Stimulated activated CD4-positive, alpha-beta T cell treated with anti-CD3 and anti-CD28 coated beads, Interleukin-15, amount 100 ng/mL, for 24 hours (primary cell): ENCODE data around the gene DIP2C.
"Not testable (repeated sequence)": the region's sequence is repeated elsewhere in the genome, so short reads cannot be mapped to it uniquely, and the experiment has no call there.

ENCODE experiments used
- DNase-seq: peaks from one replicate; pipeline ENCODE4 v3.0.0-alpha.2; 2020

DIP2C gene

DNA sequence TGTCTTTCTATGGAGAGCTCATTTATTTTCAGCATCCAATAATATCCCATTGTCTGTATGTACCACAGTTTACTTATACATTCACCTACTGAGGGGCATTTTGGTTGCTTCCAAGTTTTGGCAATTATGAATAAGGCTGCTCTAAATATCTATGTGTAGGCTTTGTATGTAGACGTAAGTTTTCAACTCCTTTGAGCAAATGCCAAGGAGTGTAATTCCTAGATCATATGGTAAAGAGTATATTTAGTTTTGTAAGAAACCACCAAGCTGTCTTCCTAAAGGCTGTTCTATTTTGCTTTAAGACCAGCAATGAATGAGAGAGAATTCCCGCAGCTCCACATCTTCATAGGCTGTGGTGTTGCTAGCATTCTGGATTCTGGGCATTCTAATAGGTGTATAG, 259.8 kb downstream of the DIP2C start:
- no peak for DNase-seq

DNA sequence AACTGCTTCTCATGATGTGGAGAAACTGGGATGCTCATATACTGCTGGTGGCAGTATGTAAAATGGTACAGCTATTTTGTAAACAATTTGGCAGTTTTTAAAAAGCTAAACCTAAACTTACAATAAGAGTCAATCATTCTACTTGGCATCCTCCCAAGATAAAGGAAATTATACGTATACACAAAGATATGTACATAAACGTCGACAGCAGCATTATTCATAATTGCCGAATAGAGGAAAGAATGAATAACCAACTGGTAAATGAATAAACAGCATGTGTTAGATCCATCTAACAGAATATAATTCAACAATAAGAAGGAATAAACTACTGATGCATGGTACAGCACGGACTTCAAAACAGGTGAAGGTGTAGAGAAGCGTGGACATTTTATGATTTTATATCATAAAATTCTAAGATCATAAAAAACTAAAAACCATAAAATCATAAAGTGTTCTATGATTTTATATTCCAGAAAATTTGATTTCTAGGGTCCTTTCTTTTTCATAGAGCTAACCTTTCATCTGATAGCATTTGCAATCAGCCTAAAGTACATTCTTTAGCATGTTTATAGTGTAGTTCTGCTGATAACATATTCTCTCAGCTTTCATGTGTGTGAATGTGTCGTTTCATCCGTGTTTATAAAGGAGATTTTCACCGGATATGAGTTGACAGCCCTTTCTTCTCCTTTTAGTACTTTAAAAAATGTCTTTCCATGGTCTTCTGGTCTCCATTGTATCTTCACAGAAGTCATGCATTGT, 261.5 kb downstream of the DIP2C start:
- DNase-seq, result no peak

DNA sequence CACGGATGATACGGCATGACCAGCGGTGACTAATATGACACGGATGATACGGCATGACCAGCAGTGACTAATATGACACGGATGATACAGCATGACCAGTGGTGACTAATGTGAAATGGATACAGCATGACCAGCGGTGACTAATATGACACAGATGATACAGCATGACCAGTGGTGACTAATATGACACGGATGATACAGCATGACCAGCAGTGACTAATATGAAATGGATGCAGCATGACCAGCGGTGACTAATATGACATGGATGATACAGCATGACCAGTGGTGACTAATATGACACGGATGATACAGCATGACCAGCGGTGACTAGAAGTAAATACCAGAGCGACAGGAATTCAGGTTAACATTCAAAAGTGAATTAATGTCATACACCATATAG, 264.1 kb downstream of the DIP2C start:
- DNase-seq, result peak; percentile 9

DNA sequence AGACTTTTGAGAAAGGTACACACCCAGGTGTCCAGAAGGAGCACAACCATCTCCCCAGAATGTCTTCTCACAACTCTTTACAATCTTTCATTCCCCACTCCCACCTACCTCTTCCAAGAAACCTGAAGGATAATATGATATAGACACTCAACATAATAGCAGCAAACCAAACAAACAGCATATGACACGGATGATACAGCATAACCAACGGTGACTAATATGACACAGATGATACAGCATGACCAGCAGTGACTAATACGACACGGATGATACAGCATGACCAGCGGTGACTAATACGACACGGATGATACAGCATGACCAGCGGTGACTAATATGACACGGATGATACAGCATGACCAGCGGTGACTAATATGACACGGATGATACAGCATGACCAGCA, 264.7 kb downstream of the DIP2C start:
- DNase-seq, result not testable (repeated sequence)

DNA sequence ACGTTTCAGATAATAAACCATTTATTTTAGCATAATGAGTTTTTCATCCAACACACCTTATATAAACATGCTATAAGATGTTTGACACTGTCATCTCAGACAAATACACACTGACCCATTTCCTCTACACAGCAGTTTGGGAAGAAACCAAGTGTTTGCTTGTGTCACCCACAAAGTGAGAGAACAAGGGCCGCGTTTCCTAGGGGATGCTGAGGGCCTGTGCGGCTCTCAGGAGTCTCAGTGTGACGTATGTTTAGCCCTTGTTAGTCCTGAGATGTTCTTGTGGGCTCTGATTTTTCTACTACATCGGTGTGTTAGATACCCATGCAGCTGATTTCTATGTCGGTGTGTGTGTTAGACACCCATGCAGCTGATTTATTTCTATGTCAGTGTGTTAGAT, 266.3 kb downstream of the DIP2C start:
- no peak for DNase-seq

DNA sequence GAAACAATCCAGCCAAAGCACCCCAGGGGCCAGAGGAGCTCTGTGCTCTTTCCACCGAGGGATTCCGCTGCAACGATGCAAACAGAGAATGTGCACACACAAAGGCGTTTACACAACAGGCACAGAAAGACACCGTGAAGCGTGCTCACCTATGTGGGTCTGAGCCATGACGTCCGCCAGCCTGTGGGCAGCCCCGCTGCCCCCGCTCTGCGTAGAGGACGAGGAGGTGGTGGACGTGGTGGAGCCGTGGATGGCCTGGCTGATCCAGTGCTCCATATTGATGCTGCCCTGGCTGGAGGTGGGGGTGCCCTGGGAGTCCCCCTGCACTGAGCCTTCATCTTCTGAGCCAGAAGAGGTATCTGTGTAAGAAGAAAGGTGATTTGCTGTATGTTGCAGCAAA, 266.8 kb downstream of the DIP2C start:
- no peak for DNase-seq

DNA sequence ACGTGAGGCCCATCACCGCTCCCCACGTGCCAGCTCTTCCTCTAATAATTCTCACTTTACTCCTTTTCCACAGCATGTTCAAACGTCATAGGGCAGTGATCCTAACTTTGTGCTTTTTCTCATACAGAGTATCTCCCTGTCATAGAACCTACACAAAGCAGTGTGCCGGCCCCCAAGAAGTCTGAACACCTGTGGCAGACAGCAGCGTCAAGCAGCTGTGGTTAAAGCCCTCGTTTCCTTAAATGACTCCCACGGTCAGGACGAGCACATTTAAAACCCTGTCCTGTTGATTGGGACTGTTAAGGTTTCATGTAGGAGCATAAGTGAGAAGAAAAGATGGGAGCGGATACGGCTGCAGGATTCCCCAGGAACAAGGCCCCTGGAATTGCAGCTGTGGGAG, 267.2 kb downstream of the DIP2C start:
- no peak for DNase-seq

DNA sequence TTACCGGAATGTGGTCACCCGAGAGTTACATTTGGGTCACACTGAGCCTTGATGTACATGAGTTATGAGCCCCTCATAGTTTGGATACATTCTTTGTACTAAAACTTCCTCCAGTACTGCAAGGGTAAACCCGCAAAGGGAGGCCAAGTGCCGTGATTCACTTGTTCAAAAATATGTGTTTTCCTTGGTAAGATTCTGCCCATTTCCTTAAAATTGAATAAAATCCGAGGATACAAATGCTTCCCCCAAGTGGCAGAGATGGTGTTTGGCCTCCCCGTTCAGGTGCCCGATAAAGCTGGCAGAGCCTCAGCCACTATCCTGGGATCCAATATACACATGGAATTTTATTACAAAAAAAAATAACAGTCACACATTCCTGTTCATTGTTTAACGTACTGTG, 268.3 kb downstream of the DIP2C start:
- no peak for DNase-seq

DNA sequence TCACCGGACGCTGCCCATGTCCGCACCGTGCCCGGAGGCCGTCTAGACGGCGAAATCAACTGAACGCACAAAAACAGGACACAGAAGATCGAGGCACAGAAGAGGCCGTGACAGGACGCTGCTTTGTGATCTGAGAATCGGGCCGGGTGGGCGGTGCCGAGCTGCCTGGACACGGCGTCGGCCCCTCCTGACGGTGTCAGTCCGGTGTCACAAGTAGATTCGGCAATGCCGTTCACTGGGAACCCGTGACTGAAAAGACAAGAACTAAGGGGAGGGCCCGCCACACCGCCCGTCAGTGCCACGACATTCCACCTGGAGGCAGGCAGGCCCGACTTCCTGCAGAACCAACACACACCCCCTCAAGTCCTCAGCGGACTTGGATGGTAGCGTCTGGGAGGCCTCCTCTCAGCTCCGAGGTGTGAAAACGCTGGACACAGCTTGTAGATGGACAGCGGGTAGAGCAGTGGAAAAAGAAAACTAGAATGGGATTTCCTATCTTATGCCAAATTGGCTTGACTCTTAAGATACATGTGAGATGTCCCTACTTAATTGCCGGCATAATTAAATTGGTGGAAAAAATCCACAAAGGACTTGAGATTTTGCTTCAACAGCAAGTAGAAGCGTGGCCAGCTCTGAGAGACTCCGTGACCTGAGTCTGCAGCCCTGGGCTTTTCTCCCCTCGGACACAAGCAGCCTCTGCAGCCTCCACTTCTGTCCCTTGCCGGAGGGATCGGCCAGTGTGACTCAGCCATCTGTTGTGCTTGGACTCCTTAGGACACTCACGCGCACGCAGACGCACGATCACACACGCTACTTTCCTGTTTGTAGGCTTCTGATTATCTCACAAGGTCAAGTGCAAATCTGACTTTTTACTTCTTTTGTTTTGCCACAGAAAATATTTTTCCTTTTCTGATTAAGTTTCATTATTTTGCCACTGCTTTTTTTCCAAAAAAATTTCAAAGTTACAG, 269.0 kb downstream of the DIP2C start:
- no peak for DNase-seq

DNA sequence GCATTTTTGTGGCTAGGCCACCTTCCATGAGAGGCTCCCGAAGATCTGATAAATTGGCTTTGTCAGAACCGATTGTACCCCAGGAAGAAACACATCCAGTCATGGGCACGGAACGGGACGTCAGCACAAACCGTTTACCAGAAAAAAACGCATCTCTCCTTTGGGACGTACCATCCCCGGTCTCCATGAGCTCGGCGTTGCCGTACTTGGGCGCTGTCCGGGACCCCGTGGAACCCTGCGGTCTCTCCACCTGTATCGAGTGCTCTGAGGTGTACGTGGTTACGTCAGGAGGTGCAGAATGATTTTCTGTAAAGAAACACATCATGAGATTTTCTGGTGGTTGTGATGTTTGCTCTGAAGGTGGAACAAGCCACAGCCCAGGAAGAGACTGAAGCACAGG, 270.6 kb downstream of the DIP2C start:
- DNase-seq, result no peak

DNA sequence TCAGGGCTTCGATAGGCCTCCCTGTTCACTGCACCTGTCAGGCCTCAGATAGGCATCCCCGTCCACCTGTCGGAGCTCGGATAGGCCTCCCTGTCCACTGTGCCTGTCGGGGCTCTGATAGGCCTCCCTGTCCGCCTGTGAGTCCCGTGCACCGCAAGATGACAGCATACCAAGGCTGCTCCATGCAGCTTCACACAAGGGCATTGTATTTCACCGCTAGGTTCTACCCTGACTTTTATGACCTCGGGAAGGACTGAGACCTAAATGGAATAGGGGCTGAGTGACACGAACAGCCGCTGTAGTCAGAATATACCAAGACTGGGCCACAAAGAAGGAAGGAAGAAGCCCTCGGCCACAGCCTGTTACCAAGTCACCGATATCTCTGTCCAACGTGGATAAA, 271.2 kb downstream of the DIP2C start:
- DNase-seq, result no peak

DNA sequence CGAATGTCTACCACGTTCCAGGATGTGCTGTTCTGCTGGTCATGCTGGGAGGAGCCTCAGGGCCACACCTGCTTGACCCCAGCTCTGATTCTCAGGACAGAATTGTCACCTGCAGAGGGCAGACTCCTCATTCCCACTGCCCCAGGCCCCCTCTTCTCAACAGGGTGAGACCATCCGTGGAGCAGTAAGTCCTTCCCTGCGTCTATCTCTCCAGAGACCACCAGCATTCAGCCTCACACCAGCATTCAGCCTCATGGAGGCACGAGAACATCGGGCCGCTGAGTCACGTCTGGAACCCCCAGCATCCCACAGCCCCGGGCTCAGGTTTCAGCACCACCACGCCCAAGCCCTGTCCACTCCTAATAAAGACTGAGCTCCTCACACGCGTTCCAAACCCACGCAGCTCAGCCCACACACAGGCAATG, 273.4 kb downstream of the DIP2C start:
- DNase-seq, result no peak

DNA sequence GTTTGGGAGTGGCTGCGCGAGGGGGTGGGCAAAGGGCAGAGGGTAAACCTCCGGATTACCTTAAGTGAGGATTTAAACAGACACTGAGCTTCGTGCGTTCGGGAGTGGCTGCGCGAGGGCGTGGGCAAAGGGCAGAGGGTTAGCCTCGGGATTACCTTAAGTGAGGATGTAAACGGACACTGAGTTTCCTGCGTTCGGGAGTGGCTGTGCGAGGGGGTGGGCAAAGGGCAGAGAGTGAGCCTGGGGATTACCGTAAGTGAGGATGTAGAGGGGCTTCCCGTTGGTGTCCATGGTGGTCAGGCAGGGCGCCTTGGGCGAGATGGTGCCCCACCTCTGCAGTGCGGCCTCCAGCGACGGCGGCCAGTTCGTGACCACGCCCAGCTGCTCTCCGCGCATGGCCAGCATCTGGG, 275.8 kb downstream of the DIP2C start:
- DNase-seq, result no peak

DNA sequence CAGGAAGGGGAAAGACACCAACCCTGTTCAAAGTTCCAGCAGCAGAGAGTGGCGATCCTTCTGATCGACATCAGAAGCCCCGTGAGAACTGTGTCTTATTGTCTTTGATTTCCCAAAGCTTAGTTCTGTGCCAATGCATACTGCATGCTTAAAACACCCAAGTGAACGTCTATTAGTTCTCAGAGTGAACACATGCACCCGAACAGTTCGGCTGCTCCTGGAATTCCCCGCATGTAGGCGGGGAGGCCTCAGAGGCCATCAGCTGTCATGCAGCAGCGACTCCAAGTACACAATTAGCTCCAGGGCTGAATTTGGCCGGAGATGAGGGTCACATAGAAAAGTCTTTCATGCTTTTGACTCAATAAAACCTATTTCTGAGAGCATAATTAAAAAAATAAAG, 277.4 kb downstream of the DIP2C start:
- no peak for DNase-seq

DNA sequence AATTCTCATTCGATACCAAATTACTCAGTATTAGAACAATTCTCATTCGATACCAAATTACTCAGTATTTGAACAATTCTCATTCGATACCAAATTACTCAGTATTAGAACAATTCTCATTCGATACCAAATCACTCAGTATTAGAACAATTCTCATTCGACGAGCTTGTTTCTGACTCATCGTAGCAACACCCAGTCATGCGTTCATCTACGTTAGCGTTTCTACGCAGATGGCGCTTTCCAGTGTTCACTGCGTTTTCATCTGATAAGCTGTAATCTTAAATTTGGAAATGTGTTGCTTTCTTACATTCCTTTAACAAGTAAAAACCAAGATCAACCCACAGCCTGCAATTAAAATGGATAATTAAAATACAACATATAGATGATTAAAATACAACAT, 277.9 kb downstream of the DIP2C start:
- no peak for DNase-seq

DNA sequence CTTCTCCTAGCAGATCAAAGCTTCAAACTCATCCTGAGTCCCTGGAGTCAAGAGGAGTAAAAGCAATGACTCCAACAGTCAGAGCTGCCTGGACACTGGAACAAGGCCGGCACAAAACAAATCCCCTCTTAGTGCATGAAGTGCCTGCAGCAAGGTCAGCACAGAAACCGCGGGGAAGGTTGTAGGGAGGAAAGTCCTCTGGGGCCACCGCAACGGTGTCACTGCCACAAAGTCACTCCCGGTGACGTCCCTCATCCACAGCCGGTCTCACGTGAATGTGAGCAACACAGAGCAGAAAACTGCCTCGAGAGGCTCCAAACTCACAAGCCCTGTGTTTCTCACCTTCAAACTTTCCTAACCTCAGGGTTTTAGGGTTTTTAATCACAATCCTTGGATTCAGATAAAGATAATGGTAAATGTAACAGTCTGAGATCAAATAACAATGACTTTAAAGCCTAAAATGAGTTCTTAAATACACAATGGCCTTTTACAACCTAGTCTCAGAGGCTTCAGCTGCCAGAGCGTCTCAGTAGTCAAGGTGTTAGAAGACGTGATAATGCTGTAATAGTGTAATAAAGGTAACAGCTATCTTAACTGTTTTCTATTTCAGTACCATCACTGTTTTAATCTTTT, 279.9 kb downstream of the DIP2C start:
- no peak for DNase-seq

DNA sequence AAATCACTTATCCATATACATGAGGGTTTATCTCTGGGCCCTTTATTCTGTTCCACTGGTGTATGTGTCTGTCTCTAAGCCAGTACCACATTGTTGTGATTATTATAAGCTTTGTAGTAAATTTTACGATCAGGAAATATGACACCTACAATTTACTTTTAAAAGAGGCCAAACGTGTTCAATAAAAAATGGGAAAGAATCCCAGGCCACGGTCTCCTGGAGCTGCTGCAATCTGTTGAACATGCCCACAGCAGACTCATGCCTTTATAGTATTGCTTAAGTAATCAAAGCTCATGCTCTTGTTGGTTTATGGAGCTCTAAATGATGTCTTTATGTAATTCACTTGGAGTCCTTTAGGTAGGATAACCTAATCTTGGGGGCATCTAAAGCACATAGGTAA, 281.2 kb downstream of the DIP2C start:
- DNase-seq, result no peak

DNA sequence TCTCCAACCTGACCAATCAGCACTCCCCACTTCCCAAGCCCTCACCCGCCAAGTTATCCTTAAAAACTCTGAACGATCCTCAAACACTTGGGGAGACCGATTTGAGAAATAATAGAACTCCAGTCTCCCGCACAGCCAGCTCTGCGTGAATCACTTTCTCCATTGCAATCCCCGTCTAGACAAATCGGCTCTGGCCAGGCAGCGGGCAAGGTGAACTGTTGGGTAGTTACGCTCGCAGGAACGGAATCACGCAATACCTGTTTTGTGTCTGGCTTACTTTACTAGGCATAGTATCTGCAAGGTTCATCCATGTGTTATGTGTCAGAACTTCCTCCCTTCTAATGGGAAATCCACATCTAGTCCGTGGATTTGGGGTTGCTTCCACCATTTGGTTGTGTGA, 282.5 kb downstream of the DIP2C start:
- no peak for DNase-seq

DNA sequence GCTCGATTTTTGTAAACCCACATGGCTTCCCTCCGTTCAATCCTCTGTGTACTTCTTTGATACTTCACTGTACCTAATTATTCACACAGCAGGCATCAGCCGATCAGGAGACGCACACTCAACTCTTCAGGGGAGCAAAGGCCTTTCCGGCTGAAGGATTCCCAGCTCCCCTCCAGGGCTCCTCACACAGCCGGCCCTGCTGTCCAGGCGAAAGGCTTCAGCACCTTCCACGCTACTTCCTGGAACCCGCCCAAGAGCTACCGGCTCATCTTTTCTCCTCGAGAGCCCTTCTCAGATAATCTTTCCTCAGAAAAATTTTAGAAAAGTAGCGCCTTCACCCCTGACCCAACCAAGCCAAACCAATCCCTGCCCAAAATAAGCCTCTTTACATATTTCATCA, 283.8 kb downstream of the DIP2C start:
- no peak for DNase-seq

DNA sequence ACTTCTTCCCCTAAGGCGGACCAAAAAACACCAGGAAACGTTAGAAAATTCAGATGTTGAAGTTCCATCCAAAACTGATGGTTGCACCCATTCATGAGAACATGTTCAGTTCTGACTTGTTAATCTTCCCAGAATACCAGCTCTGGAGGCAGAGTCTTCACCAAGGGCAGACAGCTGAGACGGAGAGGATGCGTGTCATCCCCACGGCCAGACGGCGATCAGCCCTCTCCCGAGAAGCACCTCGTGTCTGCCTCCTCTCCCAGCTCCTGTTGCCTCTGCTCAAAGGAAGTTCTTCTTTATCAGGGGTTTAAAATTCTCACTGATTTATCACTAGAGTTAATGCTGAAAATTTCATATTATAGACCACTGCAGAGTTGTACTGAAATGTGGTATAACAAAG, 284.5 kb downstream of the DIP2C start:
- no peak for DNase-seq

DNA sequence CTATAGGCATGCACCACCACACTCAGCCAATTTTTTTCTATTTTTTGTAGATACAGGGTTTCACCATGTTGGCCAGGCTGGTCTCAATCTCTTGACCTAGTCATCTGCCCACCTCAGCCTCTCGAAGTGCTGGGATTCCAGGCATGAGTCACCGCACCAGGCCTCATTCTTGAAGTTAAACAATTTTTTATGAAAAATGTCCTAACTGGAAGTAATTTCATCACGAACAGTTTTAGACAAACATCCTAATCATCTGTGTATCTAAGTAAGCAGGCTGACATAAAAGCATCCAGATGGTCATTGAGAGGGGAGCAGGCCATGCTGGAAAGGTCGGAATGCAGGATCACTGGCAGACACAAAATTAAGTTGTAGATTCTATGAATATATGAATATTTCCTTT, 285.1 kb downstream of the DIP2C start:
- no peak for DNase-seq

DNA sequence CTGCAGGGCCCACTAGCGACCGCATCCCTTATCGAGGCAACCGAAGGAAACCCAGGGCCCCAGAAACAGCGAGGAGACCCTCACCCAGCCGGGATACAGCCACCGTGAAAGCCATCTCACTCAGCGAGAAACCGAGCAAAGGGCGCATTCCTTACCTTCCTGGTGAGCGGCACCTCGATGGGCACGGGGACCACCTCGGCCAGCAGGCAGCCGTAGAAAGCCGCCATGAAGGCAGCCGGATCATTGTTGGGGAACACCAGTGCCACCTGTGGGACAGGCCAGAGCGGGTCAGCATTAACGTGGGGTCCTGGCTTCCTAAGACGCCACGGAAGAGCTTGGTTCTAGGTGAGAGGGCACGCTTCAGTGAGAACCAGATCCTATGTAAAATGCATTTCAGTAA, 290.5 kb downstream of the DIP2C start:
- DNase-seq, result no peak

DNA sequence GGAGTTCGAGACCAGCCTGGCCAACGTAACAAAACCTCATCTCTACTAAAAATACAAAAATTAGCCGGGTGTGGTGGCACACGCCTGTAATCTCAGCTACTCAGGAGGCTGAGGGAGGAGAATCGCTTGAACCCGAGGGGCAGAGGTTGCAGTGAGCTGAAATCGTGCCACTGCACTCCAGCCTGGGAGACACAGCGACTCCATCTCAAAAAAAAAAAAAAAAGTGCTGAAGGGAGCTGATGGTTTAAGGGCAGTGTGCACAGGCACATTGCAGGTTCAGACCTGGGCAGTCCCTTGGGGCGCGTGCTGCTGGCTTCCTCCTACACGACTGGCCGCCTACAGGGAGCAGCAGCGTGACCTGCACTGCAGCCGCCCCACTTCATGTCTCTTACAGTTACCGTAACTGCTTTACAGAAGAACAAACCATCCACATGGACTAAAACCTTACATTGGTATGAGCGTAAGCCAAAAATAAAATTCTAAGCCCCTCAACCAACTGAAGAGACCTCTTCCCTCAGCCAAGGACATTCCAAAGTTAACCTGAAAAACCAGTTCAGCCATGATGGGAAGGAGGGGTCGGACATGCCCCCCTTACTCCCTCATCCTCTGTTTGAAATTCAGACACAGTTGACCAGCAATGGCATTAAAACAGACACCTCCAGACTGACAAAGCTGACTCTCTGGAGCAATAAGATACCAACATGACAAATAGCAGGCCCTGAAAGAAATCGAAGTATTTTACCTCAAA, 292.0 kb downstream of the DIP2C start:
- no peak for DNase-seq
